Measurements from ENCODE around the gene SLC31A2.

Gene SLC31A2

GRCh38 chr9:113181165-113181564 lies 30.4 kb downstream of the SLC31A2 start:
- DNase-seq (ENCODE audit: low spot score): no peak
- no peak for TF ChIP-seq CTCF (IDR thresholded peaks at IDR 0.05; ENCODE audit: extremely low read depth, missing control alignments)

DNA sequence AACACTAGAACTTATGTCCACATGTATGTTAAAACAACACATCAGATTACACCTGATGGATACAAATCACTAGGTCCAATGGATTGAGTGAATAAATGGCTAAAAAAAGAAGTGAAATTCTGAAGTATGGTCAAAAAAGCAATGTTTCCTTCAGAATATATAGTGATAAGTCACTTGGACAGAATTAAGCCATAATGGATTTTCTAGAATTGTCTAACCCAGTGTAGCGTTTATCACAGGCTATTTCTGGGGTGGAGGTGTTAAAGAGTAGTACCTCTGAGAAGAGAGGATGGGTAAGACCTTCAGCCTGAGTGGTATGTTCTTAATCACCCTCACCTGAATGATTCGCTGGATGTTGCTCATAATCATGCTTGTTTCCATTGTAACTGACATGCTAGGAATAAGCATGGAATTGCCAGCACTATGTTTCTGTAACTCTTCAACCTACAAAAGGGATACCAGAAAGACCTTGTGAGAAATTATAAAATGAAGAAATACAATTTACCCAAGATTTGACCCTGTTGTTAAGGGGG lies 33.2 kb downstream of the SLC31A2 start:
- TF ChIP-seq CTCF (IDR thresholded peaks at IDR 0.05; ENCODE audit: extremely low read depth, missing control alignments): no peak
- DNase-seq (ENCODE audit: low spot score): no peak

DNA sequence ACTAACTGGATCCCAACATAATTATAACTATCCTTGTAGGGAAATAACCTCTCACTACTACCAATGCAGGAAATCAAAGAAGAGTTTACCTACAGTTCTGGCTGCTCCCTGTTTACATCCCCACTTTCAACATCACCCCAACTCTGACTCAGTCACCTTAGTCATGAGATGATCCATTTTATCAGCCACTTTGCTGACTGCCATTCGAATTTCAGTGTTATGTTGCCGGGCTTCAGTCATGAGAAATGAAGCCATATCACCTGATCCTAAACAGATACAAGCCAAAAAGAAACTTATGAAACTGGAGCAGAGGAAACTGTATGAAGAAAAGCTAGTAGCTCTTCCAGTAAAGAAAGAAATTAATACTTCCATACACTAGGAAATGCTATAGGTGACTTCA lies 33.7 kb downstream of the SLC31A2 start:
- no peak for DNase-seq (ENCODE audit: low spot score)
- no peak for TF ChIP-seq CTCF (IDR thresholded peaks at IDR 0.05; ENCODE audit: extremely low read depth, missing control alignments)

DNA sequence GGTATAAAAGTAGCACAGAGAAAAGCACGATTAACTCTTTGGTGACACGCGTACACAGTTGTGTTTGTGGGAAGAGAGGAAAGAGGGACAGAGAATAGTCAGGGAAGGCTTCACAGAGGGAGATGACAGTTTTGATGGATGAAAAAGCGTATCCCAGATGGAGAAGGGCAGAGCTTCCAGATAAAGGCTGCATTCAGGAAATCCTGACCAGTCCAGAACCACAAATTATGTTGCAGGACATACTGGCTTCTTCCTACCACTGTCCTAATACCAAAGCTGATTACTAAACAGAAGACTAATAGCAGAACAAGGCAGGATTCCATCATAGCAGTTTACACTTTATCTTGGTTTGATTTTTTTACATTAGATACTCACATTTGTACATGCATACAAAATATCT lies 34.5 kb downstream of the SLC31A2 start:
- no peak for TF ChIP-seq CTCF (IDR thresholded peaks at IDR 0.05; ENCODE audit: extremely low read depth, missing control alignments)

DNA sequence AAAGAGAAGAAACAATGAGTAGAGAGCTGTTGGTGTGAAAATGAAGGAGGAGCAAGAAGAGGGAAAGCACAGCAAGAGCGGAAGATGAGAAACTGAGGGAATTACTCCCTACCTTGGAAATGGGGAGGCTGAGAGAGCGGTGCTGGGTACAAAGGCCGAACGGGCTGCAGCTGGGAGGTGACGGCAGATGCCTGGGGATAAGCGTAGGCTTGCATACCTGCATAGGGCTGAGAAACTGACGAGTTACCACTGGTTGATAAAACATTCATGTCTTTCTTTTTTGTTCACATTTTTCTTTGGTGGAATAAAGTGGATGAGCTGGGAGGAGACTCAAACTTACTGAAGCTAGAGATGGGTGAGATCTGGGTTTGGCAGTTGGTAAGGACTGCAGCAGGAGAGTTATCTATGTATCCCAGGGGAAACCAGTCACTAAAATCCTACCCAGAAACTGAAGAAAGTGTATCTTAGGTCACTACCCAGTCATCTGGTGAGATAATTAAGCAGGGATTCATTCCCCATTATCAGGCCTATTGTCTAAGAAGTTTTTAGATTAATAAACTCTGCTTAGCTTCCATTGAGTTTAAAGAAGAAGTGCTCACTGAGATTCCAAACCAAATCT lies 35.4 kb downstream of the SLC31A2 start:
- TF ChIP-seq CTCF (IDR thresholded peaks at IDR 0.05; ENCODE audit: extremely low read depth, missing control alignments): no peak
- no peak for DNase-seq (ENCODE audit: low spot score)

More for the DNA sequence above, 34.5 kb downstream of the SLC31A2 start:
- no peak for DNase-seq (ENCODE audit: low spot score)

GRCh38 chr9:113187929-113188595 lies 37.3 kb downstream of the SLC31A2 start:
- DNase-seq (ENCODE audit: low spot score): no peak
- no peak for TF ChIP-seq CTCF (IDR thresholded peaks at IDR 0.05; ENCODE audit: extremely low read depth, missing control alignments)

DNA sequence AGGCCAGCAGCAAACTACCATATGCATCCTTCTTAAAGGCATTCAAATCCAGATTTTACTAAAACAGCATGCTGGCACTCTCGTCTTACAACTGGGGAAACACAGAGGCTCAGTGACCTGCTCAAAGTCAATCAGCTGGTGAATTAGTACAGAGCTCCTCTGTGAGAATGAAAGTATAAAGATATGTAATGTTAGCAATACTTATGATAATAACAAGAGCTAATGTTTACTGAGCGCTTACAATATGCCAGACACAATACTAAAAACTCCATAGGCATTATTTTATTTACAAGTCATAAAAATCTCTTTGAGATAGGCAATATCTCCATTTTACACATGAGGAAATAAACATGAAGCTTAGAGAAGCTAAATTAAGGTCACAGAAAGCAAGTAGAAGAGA lies 41.6 kb downstream of the SLC31A2 start:
- no peak for DNase-seq (ENCODE audit: low spot score)
- TF ChIP-seq CTCF (IDR thresholded peaks at IDR 0.05; ENCODE audit: extremely low read depth, missing control alignments): no peak
